COLO668 (cell line): Measurements from ENCODE around the gene TBC1D2B.
A peak's percentile ranks its signal among the peaks of the same experiment; 100 is the strongest.

Experiments used
- DNase-seq: peaks from one replicate; lab custom pipeline; 2025; ENCODE audit not compliant: unreplicated experiment; lab: John Stamatoyannopoulos, UW

Gene TBC1D2B

GRCh38 chr15:78055919-78056713 is 21.4 kb downstream of the TBC1D2B start:
- peak; percentile 27 for DNase-seq

GRCh38 chr15:78054966-78055365 is 22.5 kb downstream of the TBC1D2B start:
- no peak for DNase-seq

GRCh38 chr15:78054518-78054917 is 23.0 kb downstream of the TBC1D2B start:
- no peak for DNase-seq

GRCh38 chr15:78052545-78052944 is 25.0 kb downstream of the TBC1D2B start:
- DNase-seq = no peak

- DNase-seq = no peak
Observed at GRCh38 chr15:78052001-78052401, 25.5 kb downstream of the TBC1D2B start.

GRCh38 chr15:78051596-78051995 is 25.9 kb downstream of the TBC1D2B start:
- no peak for DNase-seq

- DNase-seq = no peak
Observed at GRCh38 chr15:78050826-78051225, 26.7 kb downstream of the TBC1D2B start.

- no peak for DNase-seq
Observed at GRCh38 chr15:78050441-78050809, 27.1 kb downstream of the TBC1D2B start.

- no peak for DNase-seq
Observed at GRCh38 chr15:78049691-78050440, 27.6 kb downstream of the TBC1D2B start.

GRCh38 chr15:78048628-78048920 is 28.9 kb downstream of the TBC1D2B start:
- no peak for DNase-seq

GRCh38 chr15:78047761-78048627 is 29.5 kb downstream of the TBC1D2B start:
- no peak for DNase-seq

GRCh38 chr15:78046796-78047341 is 30.6 kb downstream of the TBC1D2B start:
- no peak for DNase-seq

GRCh38 chr15:78045189-78045588 is 32.3 kb downstream of the TBC1D2B start:
- DNase-seq = no peak

- DNase-seq = no peak
Observed at GRCh38 chr15:78044407-78045155, 32.9 kb downstream of the TBC1D2B start.

- DNase-seq = no peak
Observed at GRCh38 chr15:78041946-78042345, 35.6 kb downstream of the TBC1D2B start.

- DNase-seq = no peak
Observed at GRCh38 chr15:78040653-78041244, 36.8 kb downstream of the TBC1D2B start.

- no peak for DNase-seq
Observed at GRCh38 chr15:78038585-78039247, 38.8 kb downstream of the TBC1D2B start.

GRCh38 chr15:78037779-78038305 is 39.7 kb downstream of the TBC1D2B start:
- no peak for DNase-seq

- DNase-seq = no peak
Observed at GRCh38 chr15:78037328-78037727, 40.2 kb downstream of the TBC1D2B start.
